ENCODE measurements around the gene SLC25A29.
"Not testable (repeated sequence)": the region's sequence is repeated elsewhere in the genome, so short reads cannot be mapped to it uniquely, and the experiment has no call there.

SLC25A29 gene

GRCh38 chr14:100294213-100294962 lies 11.9 kb downstream of the SLC25A29 start:
- no peak for DNase-seq (ENCODE audit: low read depth in 1 of 2, low spot score in 1 of 2)

- DNase-seq (ENCODE audit: low read depth in 1 of 2, low spot score in 1 of 2), result no peak
Observed at GRCh38 chr14:100293497-100294212, 12.6 kb downstream of the SLC25A29 start.

GRCh38 chr14:100292776-100293461 lies 13.3 kb downstream of the SLC25A29 start:
- DNase-seq (ENCODE audit: low read depth in 1 of 2, low spot score in 1 of 2), result no peak

GRCh38 chr14:100292301-100292775 lies 13.9 kb downstream of the SLC25A29 start:
- no peak for DNase-seq (ENCODE audit: low read depth in 1 of 2, low spot score in 1 of 2)

GRCh38 chr14:100291305-100292075 lies 14.8 kb downstream of the SLC25A29 start:
- no peak for DNase-seq (ENCODE audit: low read depth in 1 of 2, low spot score in 1 of 2)

- DNase-seq (ENCODE audit: low read depth in 1 of 2, low spot score in 1 of 2), result no peak
Observed at GRCh38 chr14:100290607-100291304, 15.5 kb downstream of the SLC25A29 start.

GRCh38 chr14:100289916-100290606 lies 16.2 kb downstream of the SLC25A29 start:
- no peak for DNase-seq (ENCODE audit: low read depth in 1 of 2, low spot score in 1 of 2)

GRCh38 chr14:100288382-100289185 lies 17.7 kb downstream of the SLC25A29 start:
- no peak for DNase-seq (ENCODE audit: low read depth in 1 of 2, low spot score in 1 of 2)

GRCh38 chr14:100287998-100288295 lies 18.3 kb downstream of the SLC25A29 start:
- DNase-seq (ENCODE audit: low read depth in 1 of 2, low spot score in 1 of 2), result not testable (repeated sequence)

- no peak for DNase-seq (ENCODE audit: low read depth in 1 of 2, low spot score in 1 of 2)
Observed at GRCh38 chr14:100287202-100287997, 18.8 kb downstream of the SLC25A29 start.

- no peak for DNase-seq (ENCODE audit: low read depth in 1 of 2, low spot score in 1 of 2)
Observed at GRCh38 chr14:100286484-100287191, 19.6 kb downstream of the SLC25A29 start.

GRCh38 chr14:100285913-100286400 lies 20.3 kb downstream of the SLC25A29 start:
- no peak for DNase-seq (ENCODE audit: low read depth in 1 of 2, low spot score in 1 of 2)

- DNase-seq (ENCODE audit: low read depth in 1 of 2, low spot score in 1 of 2), result peak; percentile 72 to 79
Observed at GRCh38 chr14:100285021-100285912, 21.0 kb downstream of the SLC25A29 start.

- DNase-seq (ENCODE audit: low read depth in 1 of 2, low spot score in 1 of 2), result no peak
Observed at GRCh38 chr14:100283984-100284881, 22.0 kb downstream of the SLC25A29 start.

GRCh38 chr14:100283436-100283835 lies 22.8 kb downstream of the SLC25A29 start:
- DNase-seq (ENCODE audit: low read depth in 1 of 2, low spot score in 1 of 2), result not testable (repeated sequence)

Data from stimulated activated CD4-positive, alpha-beta T cell treated with anti-CD3 and anti-CD28 coated beads, Interleukin-15, amount 100 ng/mL, for 1 hour (primary cell).